ENCODE data around the gene MYO5C.

The MYO5C gene

DNA sequence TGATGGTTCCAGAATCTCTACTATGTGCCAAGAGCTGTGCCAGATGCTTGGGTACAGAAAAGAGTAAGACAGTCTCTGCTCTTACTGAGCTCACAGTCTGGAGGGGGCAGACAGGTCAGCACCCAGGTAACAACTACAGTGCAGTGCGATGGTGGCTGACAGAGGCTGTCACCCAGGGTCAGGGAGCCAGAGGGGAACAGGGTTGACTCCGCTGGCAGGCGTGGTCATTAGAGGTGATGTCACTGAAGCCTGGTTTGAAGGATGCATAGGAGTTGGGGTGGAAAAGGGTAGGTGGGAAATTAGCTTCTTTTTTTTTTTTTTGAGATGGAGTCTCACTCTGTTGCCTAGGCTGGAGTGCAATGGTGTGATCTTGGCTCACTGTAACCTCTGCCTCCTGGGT is 136.0 kb downstream of the MYO5C start:
- peaks cover 21% of the 10 kb centered on the region for H3K4me1 ChIP-seq
- H3K36me3 ChIP-seq = peaks cover 49% of the 10 kb centered on the region
- H3K4me3 ChIP-seq = no peak overlapping the region
- H3K9ac ChIP-seq = no peak overlapping the region
- H3K4me2 ChIP-seq = no peak overlapping the region
- no peak for TF ChIP-seq Cebpa-rat (IDR thresholded peaks at IDR 0.05)
- no peaks in the 10 kb centered on the region for H3K27me3 ChIP-seq
- 0 out of 2 replicates have a peak, but pooled peaks cover 7% of the 10 kb centered on the region for H4K20me1 ChIP-seq
- no peak overlapping the region for H3K27ac ChIP-seq
- no peaks in the 10 kb centered on the region for H3K9me3 ChIP-seq

- H3K27ac ChIP-seq = no peak overlapping the region
- H3K4me3 ChIP-seq = no peak overlapping the region
- H4K20me1 ChIP-seq = 0 out of 2 replicates have a peak, but pooled peaks cover 8% of the 10 kb centered on the region
- peaks cover 42% of the 10 kb centered on the region for H3K36me3 ChIP-seq
- TF ChIP-seq Cebpa-rat (IDR thresholded peaks at IDR 0.05) = no peak
- no peak overlapping the region for H3K4me2 ChIP-seq
- H3K4me1 ChIP-seq = peaks cover 31% of the 10 kb centered on the region
- H3K9me3 ChIP-seq = no peaks in the 10 kb centered on the region
- no peak overlapping the region for H3K9ac ChIP-seq
- H3K27me3 ChIP-seq = no peaks in the 10 kb centered on the region
These were observed 137.4 kb downstream of the MYO5C start for GRCh38 chr15:52158084-52158765.

- H3K4me1 ChIP-seq = peaks cover 34% of the 10 kb centered on the region
- no peak overlapping the region; the same call in 1 of the 2 replicates for H3K9ac ChIP-seq
- H3K27ac ChIP-seq = no peak overlapping the region
- 0 out of 2 replicates have a peak, but pooled peaks cover 8% of the 10 kb centered on the region for H4K20me1 ChIP-seq
- no peak for TF ChIP-seq Cebpa-rat (IDR thresholded peaks at IDR 0.05)
- H3K9me3 ChIP-seq = no peaks in the 10 kb centered on the region
- peak overlapping the region; percentile 85 for H3K4me2 ChIP-seq
- no peaks in the 10 kb centered on the region for H3K27me3 ChIP-seq
- peaks cover 40% of the 10 kb centered on the region for H3K36me3 ChIP-seq
- H3K4me3 ChIP-seq = peak overlapping the region; percentile 33; the same call in 1 of the 2 replicates
These were observed 139.7 kb downstream of the MYO5C start for GRCh38 chr15:52155878-52156277.

DNA sequence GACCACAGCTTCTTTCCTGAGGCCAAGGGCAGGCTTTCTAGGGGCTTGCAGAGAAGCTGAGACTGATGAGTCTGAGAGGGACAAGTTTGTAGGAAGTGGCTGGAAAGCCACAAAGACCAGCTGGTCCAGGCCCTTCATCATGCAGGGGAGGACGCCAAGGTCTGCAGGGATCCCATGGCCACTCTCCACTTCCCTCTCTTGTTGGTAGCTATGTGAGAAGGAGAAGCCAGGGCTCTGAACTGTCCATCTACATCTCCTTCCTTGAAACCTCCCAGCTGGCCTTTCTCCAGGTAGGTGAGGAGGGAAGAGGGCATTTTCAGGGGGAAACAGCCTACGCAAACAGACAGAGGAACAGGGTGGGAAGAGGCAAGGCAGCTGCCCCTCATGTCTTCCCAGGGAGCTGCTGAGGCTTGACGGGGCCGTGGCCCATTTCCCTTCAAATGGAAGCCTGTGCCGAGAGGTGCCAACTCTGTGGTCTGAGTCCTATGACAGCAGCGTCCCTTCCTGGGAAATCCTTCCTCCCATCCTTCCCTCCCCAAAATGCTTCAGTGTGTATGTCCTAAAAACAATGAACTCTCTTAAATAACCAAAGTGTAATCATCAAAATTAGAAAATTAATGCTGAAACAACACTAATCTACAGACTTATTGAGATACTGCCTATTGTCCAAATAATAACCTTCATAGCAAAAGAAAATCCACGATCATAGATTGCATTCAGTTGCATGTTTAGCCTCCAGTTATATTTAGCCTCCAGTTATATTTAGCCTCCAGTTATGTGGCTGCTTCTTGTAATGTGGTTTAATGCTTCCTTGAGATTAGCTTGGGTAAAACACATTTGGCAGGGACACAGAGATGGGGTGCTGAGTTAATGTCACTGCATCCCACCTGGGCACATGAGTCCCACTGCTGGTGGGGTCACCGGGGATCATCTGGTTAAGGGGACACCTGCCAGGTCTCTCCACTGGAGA is 140.4 kb downstream of the MYO5C start:
- Histone ChIP-seq H3K4me2 (peak overlapping the region; percentile 85), H3K4me1 (peaks cover 37% of the 10 kb centered on the region), H3K4me3 (peak overlapping the region; percentile 33), H3K9me3 (no peaks in the 10 kb centered on the region), H3K27me3 (no peaks in the 10 kb centered on the region), H3K36me3 (peaks cover 40% of the 10 kb centered on the region), H4K20me1 (0 out of 2 replicates have a peak, but pooled peaks cover 8% of the 10 kb centered on the region), H3K27ac (peak overlapping the region; percentile 68), H3K9ac (peak overlapping the region; percentile 49; the same call in 1 of the 2 replicates)
- TF ChIP-seq Cebpa-rat (IDR thresholded peaks at IDR 0.05) = no peak

DNA sequence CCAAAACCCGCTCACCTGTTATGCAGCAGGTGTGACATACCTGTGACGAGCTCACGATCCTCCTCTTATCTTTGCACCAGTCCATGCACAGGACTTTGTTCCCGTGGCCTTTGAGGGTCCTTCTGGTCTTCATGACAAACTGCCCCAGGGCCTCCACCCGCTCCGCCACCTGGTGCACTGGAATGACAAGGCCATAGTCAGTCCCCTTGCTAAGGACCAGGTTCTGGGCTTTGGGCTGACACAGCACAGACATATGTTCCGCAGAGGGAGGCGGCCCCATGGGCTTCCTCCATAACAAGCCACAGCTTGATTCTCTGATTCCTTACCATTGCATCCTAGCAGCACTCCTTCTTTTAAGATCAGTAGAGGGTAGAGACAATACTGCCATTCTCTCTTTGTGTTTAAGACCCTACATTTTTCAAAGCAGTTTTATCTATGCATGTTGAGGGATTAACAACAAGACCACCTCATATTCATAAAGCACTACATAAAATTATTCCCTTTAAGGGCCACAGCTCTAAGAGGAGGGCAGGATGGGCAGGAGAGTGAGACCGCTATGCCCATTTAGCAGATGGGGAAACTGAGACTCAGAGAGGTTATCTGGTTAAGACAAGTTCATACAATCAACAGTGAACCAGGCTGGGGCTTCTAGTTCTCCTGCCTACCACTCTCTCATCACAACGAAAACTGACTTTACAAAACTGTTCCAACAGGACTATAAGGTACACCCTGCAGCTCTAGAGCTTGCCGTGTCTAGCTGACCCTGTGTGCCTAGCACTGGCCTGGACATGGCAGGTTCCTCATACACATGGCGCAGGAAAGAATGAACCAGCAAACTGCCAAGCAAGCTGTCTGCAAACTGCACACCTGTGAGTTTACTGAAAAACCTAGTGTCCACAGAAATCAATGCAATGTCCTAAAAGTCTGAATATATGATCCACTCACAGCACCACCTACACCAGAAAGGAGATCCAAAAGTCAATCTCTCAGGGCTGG is 141.4 kb downstream of the MYO5C start:
- Histone ChIP-seq H3K4me3 (peak overlapping the region; percentile 33; the same call in 1 of the 2 replicates), H3K9me3 (no peaks in the 10 kb centered on the region), H3K9ac (peak overlapping the region; percentile 49; the same call in 1 of the 2 replicates), H4K20me1 (0 out of 2 replicates have a peak, but pooled peaks cover 8% of the 10 kb centered on the region), H3K4me1 (peaks cover 37% of the 10 kb centered on the region), H3K27me3 (no peaks in the 10 kb centered on the region), H3K4me2 (peak overlapping the region; percentile 85), H3K27ac (peak overlapping the region; percentile 68), H3K36me3 (peaks cover 40% of the 10 kb centered on the region)
- TF ChIP-seq Cebpa-rat (IDR thresholded peaks at IDR 0.05) = no peak

DNA sequence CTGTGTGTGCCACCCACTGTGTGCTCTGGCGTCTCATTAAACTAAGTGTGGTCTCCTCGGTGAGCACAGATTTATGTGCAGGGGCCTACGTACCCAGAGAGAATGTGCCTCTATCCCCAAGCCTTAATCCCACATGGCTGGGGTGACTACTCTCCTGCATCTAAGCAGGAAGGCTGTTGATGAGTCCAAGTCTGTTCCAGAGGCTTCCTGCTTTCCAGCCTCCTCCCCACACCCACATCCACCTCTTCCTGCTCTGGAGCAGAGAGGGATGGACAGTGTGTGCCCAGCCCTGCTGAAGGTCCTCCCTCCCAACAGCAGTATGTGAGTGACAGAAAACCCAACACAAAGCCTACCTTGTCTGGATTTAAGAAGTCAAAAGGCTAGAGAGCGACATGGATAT is 144.3 kb downstream of the MYO5C start:
- TF ChIP-seq Cebpa-rat (IDR thresholded peaks at IDR 0.05) = no peak
- H3K36me3 ChIP-seq = peaks cover 54% of the 10 kb centered on the region
- H4K20me1 ChIP-seq = 0 out of 2 replicates have a peak, but pooled peaks cover 8% of the 10 kb centered on the region
- H3K9ac ChIP-seq = no peak overlapping the region
- peaks cover 4% of the 10 kb centered on the region; the same call in 1 of the 2 replicates for H3K9me3 ChIP-seq
- H3K27ac ChIP-seq = no peak overlapping the region
- H3K4me1 ChIP-seq = peaks cover 50% of the 10 kb centered on the region
- H3K4me3 ChIP-seq = no peak overlapping the region
- H3K27me3 ChIP-seq = no peaks in the 10 kb centered on the region
- H3K4me2 ChIP-seq = no peak overlapping the region

- Histone ChIP-seq H3K4me3 (no peak overlapping the region), H3K36me3 (peaks cover 58% of the 10 kb centered on the region), H3K27ac (no peak overlapping the region), H4K20me1 (0 out of 2 replicates have a peak, but pooled peaks cover 8% of the 10 kb centered on the region), H3K4me1 (peaks cover 46% of the 10 kb centered on the region), H3K27me3 (no peaks in the 10 kb centered on the region), H3K9me3 (peaks cover 9% of the 10 kb centered on the region; the same call in 1 of the 2 replicates), H3K4me2 (no peak overlapping the region), H3K9ac (no peak overlapping the region)
- no peak for TF ChIP-seq Cebpa-rat (IDR thresholded peaks at IDR 0.05)
These were observed 144.7 kb downstream of the MYO5C start for GRCh38 chr15:52150871-52151270.

- Histone ChIP-seq H4K20me1 (0 out of 2 replicates have a peak, but pooled peaks cover 7% of the 10 kb centered on the region), H3K9ac (no peak overlapping the region), H3K27me3 (no peaks in the 10 kb centered on the region), H3K27ac (no peak overlapping the region), H3K4me1 (peaks cover 39% of the 10 kb centered on the region), H3K4me2 (no peak overlapping the region), H3K4me3 (no peak overlapping the region), H3K36me3 (peaks cover 65% of the 10 kb centered on the region), H3K9me3 (peaks cover 16% of the 10 kb centered on the region; the same call in 1 of the 2 replicates)
- TF ChIP-seq Cebpa-rat (IDR thresholded peaks at IDR 0.05) = no peak
These were observed 145.4 kb downstream of the MYO5C start for GRCh38 chr15:52150043-52150825.

All from BLaER1 (cell line).